KG1 (cell line): Measurements from ENCODE around the gene FAM228B.
"Not testable (repeated sequence)": the region's sequence is repeated elsewhere in the genome, so short reads cannot be mapped to it uniquely, and the experiment has no call there.

Experiments used
- DNase-seq: peaks from one replicate; lab custom pipeline; 2025; lab: John Stamatoyannopoulos, UW

The FAM228B gene

GRCh38 chr2:24159708-24160107, 36.4 kb downstream of the FAM228B start:
- DNase-seq = no peak

GRCh38 chr2:24160761-24161160, 37.5 kb downstream of the FAM228B start:
- no peak for DNase-seq

GRCh38 chr2:24162494-24162893, 39.2 kb downstream of the FAM228B start:
- DNase-seq = no peak

GRCh38 chr2:24163186-24163585, 39.9 kb downstream of the FAM228B start:
- no peak for DNase-seq

GRCh38 chr2:24163601-24164000, 40.3 kb downstream of the FAM228B start:
- DNase-seq = no peak

- no peak for DNase-seq
Observed at GRCh38 chr2:24164416-24164973, 41.2 kb downstream of the FAM228B start.

GRCh38 chr2:24169023-24169422, 45.8 kb downstream of the FAM228B start:
- DNase-seq = no peak

GRCh38 chr2:24174851-24175277, 51.6 kb downstream of the FAM228B start, which contains the start of gene FAM228A:
Gene FAM228A, plus strand, starts transcription at chr2:24175053. Its CDS starts 428 bp downstream, at chr2:24175481.
- no peak for DNase-seq

GRCh38 chr2:24175631-24176187, 52.4 kb downstream of the FAM228B start:
- DNase-seq = no peak

GRCh38 chr2:24176326-24176725, 53.1 kb downstream of the FAM228B start:
- DNase-seq = no peak

GRCh38 chr2:24179683-24180082, 56.4 kb downstream of the FAM228B start:
- no peak for DNase-seq

- DNase-seq = no peak
Observed at GRCh38 chr2:24181849-24182248, 58.6 kb downstream of the FAM228B start.

GRCh38 chr2:24182507-24182906, 59.2 kb downstream of the FAM228B start:
- DNase-seq = no peak

- DNase-seq = no peak
Observed at GRCh38 chr2:24183366-24184069, 60.2 kb downstream of the FAM228B start.

- DNase-seq = no peak
Observed at GRCh38 chr2:24189551-24189950, 66.3 kb downstream of the FAM228B start.

GRCh38 chr2:24190503-24190902, 67.2 kb downstream of the FAM228B start:
- DNase-seq = no peak

GRCh38 chr2:24191156-24191555, 67.9 kb downstream of the FAM228B start:
- no peak for DNase-seq

- no peak for DNase-seq
Observed at GRCh38 chr2:24191848-24192247, 68.6 kb downstream of the FAM228B start.

- not testable (repeated sequence) for DNase-seq
Observed at GRCh38 chr2:24197213-24197612, 73.9 kb downstream of the FAM228B start.

- DNase-seq = no peak
Observed at GRCh38 chr2:24199968-24200590, 76.8 kb downstream of the FAM228B start.

GRCh38 chr2:24200799-24201198, 77.5 kb downstream of the FAM228B start:
- DNase-seq = no peak

- no peak for DNase-seq
Observed at GRCh38 chr2:24203029-24203786, 79.9 kb downstream of the FAM228B start.
